Measurements from ENCODE around the gene CTPS2.

DNA sequence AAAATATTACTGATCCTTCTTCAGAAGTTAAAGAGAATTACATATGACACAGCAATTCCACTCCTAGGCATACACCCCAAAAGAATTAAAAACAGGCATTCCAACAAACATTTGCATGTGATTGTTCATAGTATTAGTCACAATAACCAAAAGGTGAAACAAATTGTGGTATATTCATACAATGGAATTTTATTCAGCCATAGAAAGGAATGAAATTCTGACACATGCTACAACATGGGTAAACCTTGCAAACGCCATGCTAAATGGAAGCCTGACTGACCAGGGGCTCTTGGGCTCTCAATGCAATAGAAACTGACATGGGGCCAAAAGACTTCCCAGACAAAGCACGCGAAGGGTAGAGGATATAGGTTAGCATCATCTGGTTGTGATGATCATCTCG, 124.6 kb downstream of the CTPS2 start:
- TF ChIP-seq CTCF (IDR thresholded peaks at IDR 0.05; ENCODE audit: low read length) (no peak), EZH2 (IDR thresholded peaks at IDR 0.05; ENCODE audit: borderline replicate concordance, low read length) (no peak)

Data from OCI-LY1 (cell line).